HepG2 (cell line): ENCODE data around the gene SNX7.

Experiments
- AKAP8 ChIP-seq: sonication (generic); formaldehyde crosslinking; IDR thresholded peaks from 2 replicates; pipeline ENCODE4 v1.5.1; 2020; ENCODE audit warnings: mild to moderate bottlenecking, missing genetic modification reagents
- CAMTA2 ChIP-seq: sonication (generic); formaldehyde crosslinking; IDR thresholded peaks from 2 replicates; pipeline ENCODE4 v1.4.0; 2020; ENCODE audit warnings: mild to moderate bottlenecking, missing genetic modification reagents, borderline replicate concordance
- CBX2 ChIP-seq, 2 experiments: fragments of 200-600 bp in 1 of 2; sonication (generic); formaldehyde crosslinking in 1 of 2; IDR thresholded peaks; 2 replicates each; pipeline versions ENCODE4 v1.7.0 to v1.8.1; 2018 to 2022; ENCODE audit warnings: low read depth in 2 of 2, low read length in 1 of 2, mild to moderate bottlenecking in 1 of 2, missing genetic modification reagents in 1 of 2
- ETS1 ChIP-seq: sonication (generic); formaldehyde crosslinking; IDR thresholded peaks from 2 replicates; pipeline ENCODE4 v1.4.0; 2020; ENCODE audit warnings: missing genetic modification reagents
- IRF2 ChIP-seq: IDR thresholded peaks from 2 replicates; pipeline ENCODE4 v1.6.1; 2018; ENCODE audit warnings: missing genetic modification reagents, missing compliant biosample characterization
- MEIS2 ChIP-seq: sonication (generic); formaldehyde crosslinking; IDR thresholded peaks from 2 replicates; pipeline ENCODE4 v1.9.0; 2021; ENCODE audit warnings: mild to moderate bottlenecking, missing genetic modification reagents
- MXI1 ChIP-seq: IDR thresholded peaks from 3 replicates; pipeline ENCODE4 v1.6.1; 2012; ENCODE audit warnings: low read depth, low read length, inconsistent platforms, borderline replicate concordance
- NBN ChIP-seq: fragments of 450-650 bp; conservative IDR thresholded peaks from 2 replicates; pipeline ENCODE4 v1.6.1; 2017
- NFE2L2 ChIP-seq: fragments of 150-350 bp; IDR thresholded peaks from 2 replicates; pipeline ENCODE4 v1.6.1; 2014; ENCODE audit warnings: low read length
- ZC3H13 ChIP-seq: sonication (generic); formaldehyde crosslinking; IDR thresholded peaks from 2 replicates; pipeline ENCODE4 v1.8.1; 2023; ENCODE audit warnings: mild to moderate bottlenecking, missing genetic modification reagents, moderate library complexity
- ZFP1 ChIP-seq: IDR thresholded peaks from 2 replicates; pipeline ENCODE4 v1.6.1; 2016
- ZNF773 ChIP-seq: sonication (generic); formaldehyde crosslinking; IDR thresholded peaks from 2 replicates; pipeline ENCODE4 v1.4.0; 2020; ENCODE audit warnings: missing genetic modification reagents, borderline replicate concordance

- TF ChIP-seq ZNF773 (CRISPR knock-in tag) (no peak), NFE2L2 (no peak), ETS1 (CRISPR knock-in tag) (no peak), AKAP8 (CRISPR knock-in tag) (no peak), ZFP1 (CRISPR knock-in tag) (no peak), MXI1 (no peak), NBN (no peak), MEIS2 (CRISPR knock-in tag) (no peak), ZC3H13 (CRISPR knock-in tag) (no peak), CBX2 (IDR thresholded peaks at IDR 0.05; ENCODE audit: low read depth, low read length) (no peak), CBX2 (CRISPR knock-in tag; IDR thresholded peaks at IDR 0.05; ENCODE audit: low read depth) (no peak), IRF2 (CRISPR knock-in tag) (no peak), CAMTA2 (CRISPR knock-in tag) (no peak)
These were observed 104.7 kb downstream of the SNX7 start for GRCh38 chr1:98766255-98766654.
